GM23338 (cell line): ENCODE results near the gene SLC6A18. TPM values are rescaled to one million over a fixed set of nuclear protein-coding genes. Genes with fewer than 3 reads are reported as not detected.

Source experiments
- ATAC-seq: fragments of 200-7000 bp; cut with Tn5 transposase; 3 replicates; pipeline ENCODE4 v1.9.1; 2020
- DNase-seq: peaks from one replicate; pipeline ENCODE4 v3.0.0-alpha.2; 2015; ENCODE audit warnings: low spot score
- H2AFZ ChIP-seq: fragments of 200-600 bp; sonication (generic); 2 replicates; pipeline ENCODE4 v1.8.0; 2016; ENCODE audit warnings: antibody characterized with exemption, mild to moderate bottlenecking, moderate library complexity
- H3F3A ChIP-seq: fragments of 200-600 bp; sonication (generic); replicated peaks from 2 replicates; pipeline ENCODE4 v1.8.0; 2017; ENCODE audit warnings: antibody characterized with exemption, mixed run types, low read depth
- H3K27ac ChIP-seq: fragments of 200-600 bp; sonication (generic); 2 replicates; pipeline ENCODE4 v1.6.1; 2016; ENCODE audit warnings: low read depth
- H3K27me3 ChIP-seq: fragments of 200-600 bp; sonication (generic); 2 replicates; pipeline ENCODE4 v1.8.0; 2016; ENCODE audit warnings: mild to moderate bottlenecking, mixed run types, moderate library complexity; ENCODE audit not compliant: insufficient read depth
- H3K36me3 ChIP-seq: fragments of 200-600 bp; sonication (generic); 2 replicates; pipeline ENCODE4 v1.8.0; 2016; ENCODE audit warnings: mild to moderate bottlenecking; ENCODE audit not compliant: insufficient read depth
- H3K4me1 ChIP-seq: fragments of 200-600 bp; sonication (generic); 2 replicates; pipeline ENCODE4 v1.8.0; 2016; ENCODE audit warnings: mild to moderate bottlenecking, moderate library complexity; ENCODE audit not compliant: insufficient read depth
- H3K4me2 ChIP-seq: fragments of 200-600 bp; sonication (generic); 2 replicates; pipeline ENCODE4 v1.7.1; 2017; ENCODE audit warnings: mixed run types
- H3K4me3 ChIP-seq: fragments of 200-600 bp; sonication (generic); 2 replicates; pipeline ENCODE4 v1.6.1; 2016; ENCODE audit warnings: mixed run types
- H3K79me2 ChIP-seq: fragments of 200-600 bp; sonication (generic); replicated peaks from 2 replicates; pipeline ENCODE4 v1.8.0; 2017; ENCODE audit warnings: mild to moderate bottlenecking; ENCODE audit not compliant: insufficient read depth
- H3K9me2 ChIP-seq: fragments of 200-600 bp; sonication (generic); 2 replicates; pipeline ENCODE4 v1.8.0; 2017; ENCODE audit not compliant: insufficient read depth
- H4K20me1 ChIP-seq: fragments of 200-600 bp; sonication (generic); replicated peaks from 2 replicates; pipeline ENCODE4 v1.8.0; 2017; ENCODE audit warnings: mild to moderate bottlenecking; ENCODE audit not compliant: insufficient read depth
- H3K27ac Mint-ChIP-seq: 2 replicates; pipeline ENCODE4 v1.8.0; 2020; ENCODE audit warnings: inconsistent platforms, mild to moderate bottlenecking, moderate library complexity, mixed read lengths
- H3K27me3 Mint-ChIP-seq: 3 replicates; pipeline ENCODE4 v1.8.0; 2022; ENCODE audit warnings: low read depth, mild to moderate bottlenecking, moderate library complexity, mixed read lengths, inconsistent platforms; ENCODE audit not compliant: insufficient read depth, poor library complexity
- H3K36me3 Mint-ChIP-seq: 3 replicates; pipeline ENCODE4 v1.8.0; 2021; ENCODE audit warnings: low read depth, mild to moderate bottlenecking, inconsistent platforms, moderate library complexity, mixed read lengths
- H3K4me1 Mint-ChIP-seq: 3 replicates; pipeline ENCODE4 v1.8.0; 2020; ENCODE audit warnings: mild to moderate bottlenecking, inconsistent platforms, mixed read lengths
- H3K4me3 Mint-ChIP-seq: 3 replicates; pipeline ENCODE4 v1.8.0; 2021; ENCODE audit warnings: moderate library complexity, mild to moderate bottlenecking, inconsistent platforms, mixed read lengths
- H3K9me3 Mint-ChIP-seq: 3 replicates; pipeline ENCODE4 v1.8.0; 2020; ENCODE audit warnings: moderate library complexity, mild to moderate bottlenecking, inconsistent platforms, mixed read lengths
- CREB1 ChIP-seq: fragments of 250-450 bp; sonication (Bioruptor Pico); IDR thresholded peaks from 2 replicates; pipeline ENCODE4 v1.5.0; 2020; ENCODE audit warnings: low read depth, mild to moderate bottlenecking, moderate library complexity
- CTCF ChIP-seq, 2 experiments: fragments of 200-600 bp in 1 of 2; sonication (generic) in 1 of 2; conservative IDR thresholded peaks; 2 replicates each; pipeline versions ENCODE4 v1.5.1 to v1.6.1; 2016 to 2017; ENCODE audit warnings: antibody characterized with exemption in 2 of 2, low read depth in 2 of 2, mild to moderate bottlenecking in 2 of 2, moderate library complexity in 1 of 2
- ETS1 ChIP-seq: IDR thresholded peaks from 2 replicates; pipeline ENCODE4 v1.6.1; 2016; ENCODE audit warnings: antibody characterized with exemption
- EZH2 ChIP-seq: fragments of 200-600 bp; sonication (generic); IDR thresholded peaks from one replicate; pipeline ENCODE4 v1.8.0; 2017; ENCODE audit warnings: antibody characterized with exemption, mild to moderate bottlenecking, low read depth; ENCODE audit not compliant: unreplicated experiment
- EZH2phosphoT487 ChIP-seq: fragments of 200-600 bp; sonication (generic); IDR thresholded peaks from one replicate; pipeline ENCODE4 v1.8.1; 2018; ENCODE audit warnings: antibody characterized with exemption; ENCODE audit not compliant: unreplicated experiment
- JUNB ChIP-seq: IDR thresholded peaks from one replicate; pipeline ENCODE4 v1.6.1; 2016; ENCODE audit warnings: antibody characterized with exemption; ENCODE audit not compliant: unreplicated experiment
- NANOG ChIP-seq: IDR thresholded peaks from 2 replicates; pipeline ENCODE4 v1.6.1; 2016; ENCODE audit warnings: antibody characterized with exemption, borderline replicate concordance
- POLR2AphosphoS5 ChIP-seq: IDR thresholded peaks from 2 replicates; pipeline ENCODE4 v1.6.1; 2016; ENCODE audit warnings: antibody characterized with exemption, low read depth
- REST ChIP-seq: IDR thresholded peaks from one replicate; pipeline ENCODE4 v1.6.1; 2018; ENCODE audit warnings: antibody characterized with exemption; ENCODE audit not compliant: unreplicated experiment
- STAT1 ChIP-seq: IDR thresholded peaks from one replicate; pipeline ENCODE4 v1.6.1; 2016; ENCODE audit warnings: antibody characterized with exemption; ENCODE audit not compliant: unreplicated experiment
- ZNF114 ChIP-seq: fragments of 250-450 bp; sonication (Bioruptor Pico); IDR thresholded peaks from 2 replicates; pipeline ENCODE4 v1.5.0; 2020; ENCODE audit warnings: mild to moderate bottlenecking, moderate library complexity
- ZNF331 ChIP-seq: fragments of 250-450 bp; sonication (Bioruptor Pico); IDR thresholded peaks from 2 replicates; pipeline ENCODE4 v1.5.0; 2020; ENCODE audit warnings: low read depth, mild to moderate bottlenecking, moderate library complexity
- ZNF462 ChIP-seq: fragments of 250-450 bp; sonication (Bioruptor Pico); IDR thresholded peaks from 2 replicates; pipeline ENCODE4 v1.5.0; 2020; ENCODE audit warnings: mild to moderate bottlenecking, moderate library complexity
- polyA plus RNA-seq: library from polyadenylated mRNA; unstranded; fragments of >200 nt; fragmentation: Nextera tagmentation; extraction: Ambion mirVana; gene quantifications from 2 replicates; pipeline ENCODE4 v1.2.1, GENCODE V29; 2016
- total RNA-seq: library from RNA; depleted of rRNA; stranded (reverse); fragments of >200 nt; shearing (Covaris generic); gene quantifications from 2 replicates; pipeline ENCODE4 v1.2.3, GENCODE V29; 2014

SLC6A18 gene
- total and polyA plus RNA-seq, 2 experiments from 2014 or later: not detected

- Histone ChIP-seq H2AFZ (no peak overlapping the region), H3K4me3 (no peak overlapping the region), H3K9me2 (no peaks in the 10 kb centered on the region), H3K27ac (no peak overlapping the region), H4K20me1 (no peaks in the 10 kb centered on the region; the same call in 1 of the 2 replicates), H3K4me2 (no peak overlapping the region), H3F3A (0 out of 2 replicates have a peak, but pooled peaks cover 6% of the 10 kb centered on the region), H3K27me3 (no peaks in the 10 kb centered on the region), H3K4me1 (no peaks in the 10 kb centered on the region), H3K79me2 (no peaks in the 10 kb centered on the region), H3K36me3 (no peaks in the 10 kb centered on the region)
- Mint-ChIP-seq H3K36me3 (no peaks in the 10 kb centered on the region), H3K4me3 (no peak overlapping the region), H3K4me1 (peaks cover 9% of the 10 kb centered on the region), H3K9me3 (no peaks in the 10 kb centered on the region), H3K27ac (no peak overlapping the region), H3K27me3 (peaks cover 3% of the 10 kb centered on the region)
- ATAC-seq (no peak), DNase-seq (no peak)
- TF ChIP-seq REST: no peak
- no peak for TF ChIP-seq EZH2phosphoT487
- no peak for TF ChIP-seq NANOG
- TF ChIP-seq ZNF114 (CRISPR knock-in tag): no peak
- no peak for TF ChIP-seq EZH2
- TF ChIP-seq CREB1 (CRISPR knock-in tag): no peak
- TF ChIP-seq CTCF (conservative IDR thresholded peaks at IDR 0.05; ENCODE audit: low read depth in 2 of 2): no peak
- TF ChIP-seq ZNF462 (CRISPR knock-in tag): no peak
- no peak for TF ChIP-seq STAT1
- no peak for TF ChIP-seq ZNF331 (CRISPR knock-in tag)
- no peak for TF ChIP-seq ETS1
- TF ChIP-seq JUNB: no peak
- TF ChIP-seq POLR2AphosphoS5: no peak
Measured at GRCh38 chr5:1203311-1203967, 21.7 kb upstream of the SLC6A18 start.
